ENCODE results near the gene TRIB2. TPM values are rescaled to one million over a fixed set of nuclear protein-coding genes. Genes with fewer than 3 reads are reported as not detected.

The TRIB2 gene
- polyA plus RNA-seq, 1 of the 3 experiments (the other 2 are of a cell fraction): 27.5 TPM

DNA sequence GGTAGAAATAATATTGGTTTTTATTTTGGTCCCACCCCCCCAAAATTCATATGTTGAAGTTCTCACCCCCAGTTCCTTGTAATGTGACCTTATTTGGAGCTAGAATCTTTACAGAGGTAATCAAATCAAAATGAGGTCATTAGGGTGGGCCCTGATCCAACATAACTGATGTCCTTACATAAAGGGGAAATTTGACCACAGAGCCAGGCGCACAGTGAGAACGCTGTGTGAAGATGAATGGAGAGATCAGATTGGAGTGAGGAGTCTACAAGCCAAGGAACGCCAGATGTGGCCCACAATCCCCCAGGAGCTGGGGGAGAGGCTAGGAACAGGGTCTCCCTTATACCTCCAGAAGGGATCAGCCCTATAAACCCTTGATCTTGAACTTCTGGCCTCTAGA lies 31.6 kb upstream of the TRIB2 start (continued):
- TF ChIP-seq RXRA (IDR thresholded peaks at IDR 0.05; ENCODE audit: borderline replicate concordance, low read depth) (no peak), JUND (IDR thresholded peaks at IDR 0.05) (no peak)

DNA sequence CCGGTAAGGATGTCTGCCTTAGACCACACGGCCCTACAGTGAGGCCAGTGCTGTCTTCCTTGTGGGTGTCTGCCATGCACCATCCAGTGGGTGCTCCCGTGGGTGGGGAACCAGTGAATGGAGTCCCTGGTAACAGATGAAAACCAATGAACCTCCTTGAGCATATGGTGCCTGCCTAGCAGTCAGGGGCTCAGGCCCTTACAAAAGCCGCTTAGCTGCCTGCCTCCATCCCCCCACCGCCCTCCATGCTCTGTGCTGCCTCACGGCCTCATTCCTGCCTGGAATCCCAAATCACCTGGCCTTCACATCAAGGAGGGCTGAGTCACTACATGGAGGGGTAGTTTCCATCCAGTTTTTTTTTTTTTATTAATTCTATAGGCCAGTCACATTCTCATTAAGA lies 30.8 kb upstream of the TRIB2 start:
- WGBS (ENCODE audit: low lambda C conversion rate): 83% methylated on average over 4 of the region's 6 CpGs
- no peak overlapping the region for H3K4me2 ChIP-seq
- no peaks in the 10 kb centered on the region for H3K79me2 ChIP-seq (ENCODE audit: insufficient read depth)
- ChIA-PET POLR2A (no interaction called here), CTCF (no interaction called here)
- H3K9me3 ChIP-seq: peaks cover 8% of the 10 kb centered on the region; the same call in 1 of the 2 replicates
- no peak for TF ChIP-seq ELF1 (IDR thresholded peaks at IDR 0.05)
- TF ChIP-seq RAD21 (IDR thresholded peaks at IDR 0.05; ENCODE audit: low read length): no peak
- no peak for TF ChIP-seq FOSL2 (IDR thresholded peaks at IDR 0.05; ENCODE audit: borderline replicate concordance, low read depth)
- TF ChIP-seq RCOR1 (IDR thresholded peaks at IDR 0.05; ENCODE audit: low read length): no peak
- TF ChIP-seq, protein P1, sequence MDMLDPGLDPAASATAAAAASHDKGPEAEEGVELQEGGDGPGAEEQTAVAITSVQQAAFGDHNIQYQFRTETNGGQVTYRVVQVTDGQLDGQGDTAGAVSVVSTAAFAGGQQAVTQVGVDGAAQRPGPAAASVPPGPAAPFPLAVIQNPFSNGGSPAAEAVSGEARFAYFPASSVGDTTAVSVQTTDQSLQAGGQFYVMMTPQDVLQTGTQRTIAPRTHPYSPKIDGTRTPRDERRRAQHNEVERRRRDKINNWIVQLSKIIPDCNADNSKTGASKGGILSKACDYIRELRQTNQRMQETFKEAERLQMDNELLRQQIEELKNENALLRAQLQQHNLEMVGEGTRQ (IDR thresholded peaks at IDR 0.05; ENCODE audit: borderline replicate concordance, low read depth, low read length): no peak
- TF ChIP-seq IRF3 (IDR thresholded peaks at IDR 0.05; ENCODE audit: low read depth, low read length): no peak
- no peak for TF ChIP-seq TEAD4 (IDR thresholded peaks at IDR 0.05; ENCODE audit: borderline replicate concordance, insufficient read depth)
- no peak for TF ChIP-seq GABPA (IDR thresholded peaks at IDR 0.05; ENCODE audit: low read depth)
- TF ChIP-seq SIN3A (IDR thresholded peaks at IDR 0.05; ENCODE audit: borderline replicate concordance, low read depth, low read length): no peak
- TF ChIP-seq, protein P2, sequence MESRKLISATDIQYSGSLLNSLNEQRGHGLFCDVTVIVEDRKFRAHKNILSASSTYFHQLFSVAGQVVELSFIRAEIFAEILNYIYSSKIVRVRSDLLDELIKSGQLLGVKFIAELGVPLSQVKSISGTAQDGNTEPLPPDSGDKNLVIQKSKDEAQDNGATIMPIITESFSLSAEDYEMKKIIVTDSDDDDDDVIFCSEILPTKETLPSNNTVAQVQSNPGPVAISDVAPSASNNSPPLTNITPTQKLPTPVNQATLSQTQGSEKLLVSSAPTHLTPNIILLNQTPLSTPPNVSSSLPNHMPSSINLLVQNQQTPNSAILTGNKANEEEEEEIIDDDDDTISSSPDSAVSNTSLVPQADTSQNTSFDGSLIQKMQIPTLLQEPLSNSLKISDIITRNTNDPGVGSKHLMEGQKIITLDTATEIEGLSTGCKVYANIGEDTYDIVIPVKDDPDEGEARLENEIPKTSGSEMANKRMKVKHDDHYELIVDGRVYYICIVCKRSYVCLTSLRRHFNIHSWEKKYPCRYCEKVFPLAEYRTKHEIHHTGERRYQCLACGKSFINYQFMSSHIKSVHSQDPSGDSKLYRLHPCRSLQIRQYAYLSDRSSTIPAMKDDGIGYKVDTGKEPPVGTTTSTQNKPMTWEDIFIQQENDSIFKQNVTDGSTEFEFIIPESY (IDR thresholded peaks at IDR 0.05; ENCODE audit: borderline replicate concordance, low read depth): no peak
- no peak for TF ChIP-seq SMC3 (IDR thresholded peaks at IDR 0.05; ENCODE audit: low read depth, low read length)
- no peak for TF ChIP-seq FOXJ3 (CRISPR knock-in tag; IDR thresholded peaks at IDR 0.05)
- no peak overlapping the region for H3K9ac ChIP-seq
- no peaks in the 10 kb centered on the region for H3K4me1 ChIP-seq (ENCODE audit: control insufficient read depth in 1 of 2, insufficient read depth in 2 of 2, low read depth in 1 of 2, low read length in 1 of 2)
- H2AFZ ChIP-seq (ENCODE audit: low read depth): no peak overlapping the region
- no peaks in the 10 kb centered on the region for H4K20me1 ChIP-seq (ENCODE audit: insufficient read depth)
- no peaks in the 10 kb centered on the region for H3K9me2 ChIP-seq
- no peak for DNase-seq
- H3K27ac ChIP-seq (ENCODE audit: low read depth in 2 of 2, low read length in 1 of 2): no peak overlapping the region
- H3F3A ChIP-seq (replicated peaks; ENCODE audit: insufficient read depth): no peaks in the 10 kb centered on the region
- H3K4me3 ChIP-seq (ENCODE audit: low read depth in 2 of 2, low read length in 1 of 2): no peak overlapping the region
- no peaks in the 10 kb centered on the region for H3K36me3 ChIP-seq (replicated peaks in 1 of 2; ENCODE audit: control insufficient read depth in 1 of 2, insufficient read depth in 2 of 2, low read length in 1 of 2)
- H3K27me3 ChIP-seq (ENCODE audit: insufficient read depth): no peaks in the 10 kb centered on the region
